ENCODE data around the gene PRMT1.

DNA sequence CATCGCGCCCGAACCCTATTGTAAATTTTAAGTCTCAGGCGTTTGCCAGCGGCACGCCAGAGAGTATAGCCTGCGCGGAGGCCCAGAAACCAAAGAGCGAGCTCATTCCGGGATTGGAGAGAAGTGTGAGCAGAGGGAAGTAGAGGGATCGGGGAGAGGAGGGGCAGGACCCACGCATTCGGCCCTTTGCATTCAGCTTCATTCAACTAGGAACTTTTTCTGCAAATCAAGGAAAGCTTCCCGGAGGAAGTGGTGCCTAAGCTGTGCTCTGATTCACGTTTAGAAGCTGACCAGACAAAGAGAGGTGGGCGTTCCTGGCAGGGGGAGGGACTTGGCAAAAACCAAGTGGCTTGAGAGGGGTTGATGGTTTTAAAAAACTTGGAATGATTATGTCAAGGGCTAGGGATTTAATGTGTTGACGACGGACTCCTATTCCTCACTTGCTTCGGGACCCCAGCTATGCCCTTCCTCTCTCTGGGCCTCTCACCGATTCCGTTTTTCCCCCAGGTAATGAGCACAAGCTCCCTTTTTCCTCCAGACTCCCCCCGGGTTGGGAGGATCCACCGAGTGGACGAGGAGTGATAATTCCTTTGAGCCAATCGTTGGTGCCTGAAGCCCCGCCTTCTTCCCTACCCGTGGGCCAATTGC lies 811 bp upstream of the PRMT1 start:
- TF ChIP-seq, protein P1, sequence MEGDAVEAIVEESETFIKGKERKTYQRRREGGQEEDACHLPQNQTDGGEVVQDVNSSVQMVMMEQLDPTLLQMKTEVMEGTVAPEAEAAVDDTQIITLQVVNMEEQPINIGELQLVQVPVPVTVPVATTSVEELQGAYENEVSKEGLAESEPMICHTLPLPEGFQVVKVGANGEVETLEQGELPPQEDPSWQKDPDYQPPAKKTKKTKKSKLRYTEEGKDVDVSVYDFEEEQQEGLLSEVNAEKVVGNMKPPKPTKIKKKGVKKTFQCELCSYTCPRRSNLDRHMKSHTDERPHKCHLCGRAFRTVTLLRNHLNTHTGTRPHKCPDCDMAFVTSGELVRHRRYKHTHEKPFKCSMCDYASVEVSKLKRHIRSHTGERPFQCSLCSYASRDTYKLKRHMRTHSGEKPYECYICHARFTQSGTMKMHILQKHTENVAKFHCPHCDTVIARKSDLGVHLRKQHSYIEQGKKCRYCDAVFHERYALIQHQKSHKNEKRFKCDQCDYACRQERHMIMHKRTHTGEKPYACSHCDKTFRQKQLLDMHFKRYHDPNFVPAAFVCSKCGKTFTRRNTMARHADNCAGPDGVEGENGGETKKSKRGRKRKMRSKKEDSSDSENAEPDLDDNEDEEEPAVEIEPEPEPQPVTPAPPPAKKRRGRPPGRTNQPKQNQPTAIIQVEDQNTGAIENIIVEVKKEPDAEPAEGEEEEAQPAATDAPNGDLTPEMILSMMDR (IDR thresholded peaks at IDR 0.05), result no peak
- no peak for TF ChIP-seq EP300 (IDR thresholded peaks at IDR 0.05)
- TF ChIP-seq POLR2A (IDR thresholded peaks at IDR 0.05), result peak in 3 of 4 donors; percentile 44 to 68 (median 58)

Measured in upper lobe of left lung (tissue), 4 donors.